ENCODE results near the gene CADM1.

GRCh38 chr11:115191761-115192160 is 312.5 kb downstream of the CADM1 start:
- no peak for TF ChIP-seq BRCA1 (IDR thresholded peaks at IDR 0.05; ENCODE audit: low read depth, low read length)
- no peak for TF ChIP-seq CBX5 (IDR thresholded peaks at IDR 0.05; ENCODE audit: low read depth)
- no peak for TF ChIP-seq BCL11A (IDR thresholded peaks at IDR 0.05; ENCODE audit: low read depth, low read length)
- no peak for TF ChIP-seq CTCF (IDR thresholded peaks at IDR 0.05 in 2 of 3, conservative IDR thresholded peaks at IDR 0.05 in 1 of 3; ENCODE audit: control insufficient read depth in 2 of 3, extremely low read depth in 1 of 3, insufficient read depth in 1 of 3, low read depth in 3 of 3, low read length in 3 of 3)
- TF ChIP-seq POLR2A (IDR thresholded peaks at IDR 0.05; ENCODE audit: low read depth, low read length) = no peak
- TF ChIP-seq, protein P1, sequence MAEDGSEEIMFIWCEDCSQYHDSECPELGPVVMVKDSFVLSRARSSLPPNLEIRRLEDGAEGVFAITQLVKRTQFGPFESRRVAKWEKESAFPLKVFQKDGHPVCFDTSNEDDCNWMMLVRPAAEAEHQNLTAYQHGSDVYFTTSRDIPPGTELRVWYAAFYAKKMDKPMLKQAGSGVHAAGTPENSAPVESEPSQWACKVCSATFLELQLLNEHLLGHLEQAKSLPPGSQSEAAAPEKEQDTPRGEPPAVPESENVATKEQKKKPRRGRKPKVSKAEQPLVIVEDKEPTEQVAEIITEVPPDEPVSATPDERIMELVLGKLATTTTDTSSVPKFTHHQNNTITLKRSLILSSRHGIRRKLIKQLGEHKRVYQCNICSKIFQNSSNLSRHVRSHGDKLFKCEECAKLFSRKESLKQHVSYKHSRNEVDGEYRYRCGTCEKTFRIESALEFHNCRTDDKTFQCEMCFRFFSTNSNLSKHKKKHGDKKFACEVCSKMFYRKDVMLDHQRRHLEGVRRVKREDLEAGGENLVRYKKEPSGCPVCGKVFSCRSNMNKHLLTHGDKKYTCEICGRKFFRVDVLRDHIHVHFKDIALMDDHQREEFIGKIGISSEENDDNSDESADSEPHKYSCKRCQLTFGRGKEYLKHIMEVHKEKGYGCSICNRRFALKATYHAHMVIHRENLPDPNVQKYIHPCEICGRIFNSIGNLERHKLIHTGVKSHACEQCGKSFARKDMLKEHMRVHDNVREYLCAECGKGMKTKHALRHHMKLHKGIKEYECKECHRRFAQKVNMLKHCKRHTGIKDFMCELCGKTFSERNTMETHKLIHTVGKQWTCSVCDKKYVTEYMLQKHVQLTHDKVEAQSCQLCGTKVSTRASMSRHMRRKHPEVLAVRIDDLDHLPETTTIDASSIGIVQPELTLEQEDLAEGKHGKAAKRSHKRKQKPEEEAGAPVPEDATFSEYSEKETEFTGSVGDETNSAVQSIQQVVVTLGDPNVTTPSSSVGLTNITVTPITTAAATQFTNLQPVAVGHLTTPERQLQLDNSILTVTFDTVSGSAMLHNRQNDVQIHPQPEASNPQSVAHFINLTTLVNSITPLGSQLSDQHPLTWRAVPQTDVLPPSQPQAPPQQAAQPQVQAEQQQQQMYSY (CRISPR knock-in tag; IDR thresholded peaks at IDR 0.05) = no peak
- TF ChIP-seq TCF3 (IDR thresholded peaks at IDR 0.05; ENCODE audit: borderline replicate concordance, insufficient read depth, low read depth, low read length) = no peak
- TF ChIP-seq EZH2 (IDR thresholded peaks at IDR 0.05; ENCODE audit: borderline replicate concordance, control insufficient read depth, low read depth, low read length) = no peak
- no peak for TF ChIP-seq NRF1 (conservative IDR thresholded peaks at IDR 0.05; ENCODE audit: low read depth, low read length)
- no peak for TF ChIP-seq RELA (IDR thresholded peaks at IDR 0.05; ENCODE audit: borderline replicate concordance, partially characterized antibody)
- TF ChIP-seq FOXM1 (IDR thresholded peaks at IDR 0.05; ENCODE audit: low read depth, low read length) = no peak
- TF ChIP-seq HDAC6 (IDR thresholded peaks at IDR 0.05; ENCODE audit: unreplicated experiment) = no peak
